SH-SY5Y (cell line): Measurements from ENCODE around the gene E2F8.
A peak's percentile ranks its signal among the peaks of the same experiment; 100 is the strongest.

Experiments used
- GATA2 ChIP-seq: IDR thresholded peaks from 2 replicates; pipeline ENCODE4 v1.6.1; 2011; ENCODE audit warnings: mild to moderate bottlenecking, low read depth, low read length
- GATA3 ChIP-seq: IDR thresholded peaks from 2 replicates; pipeline ENCODE4 v1.6.1; 2011; ENCODE audit warnings: low read depth, mild to moderate bottlenecking, low read length, moderate library complexity

The E2F8 gene

DNA sequence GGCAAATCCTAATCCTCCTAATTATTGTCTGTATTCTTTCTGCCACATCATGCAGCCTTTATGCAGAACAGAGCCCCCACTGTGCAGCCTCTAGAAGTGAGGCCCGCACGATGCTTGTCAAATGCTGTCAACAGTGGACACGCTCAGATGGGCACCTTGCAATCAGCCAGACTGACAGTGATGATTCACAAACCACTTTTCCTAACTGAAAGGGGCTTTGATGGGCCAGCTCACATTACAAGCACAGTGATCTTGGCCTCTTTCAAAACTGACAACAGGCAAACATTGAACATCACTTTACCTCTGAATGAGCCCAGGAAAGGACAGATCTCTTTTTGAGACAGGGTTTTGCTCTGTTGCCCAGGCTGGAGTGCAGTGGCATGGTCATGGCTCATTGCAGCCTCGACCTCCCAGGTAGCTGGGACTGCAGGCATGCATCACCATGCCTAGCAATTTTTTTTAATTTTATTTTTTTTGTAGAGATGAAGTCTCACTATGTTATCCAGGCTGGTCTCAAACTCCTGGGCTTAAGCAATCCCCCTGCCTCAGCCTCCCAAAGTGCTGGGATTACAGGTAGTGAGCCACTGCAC lies 18.0 kb upstream of the E2F8 start:
- TF ChIP-seq GATA3 (no peak), GATA2 (no peak)

DNA sequence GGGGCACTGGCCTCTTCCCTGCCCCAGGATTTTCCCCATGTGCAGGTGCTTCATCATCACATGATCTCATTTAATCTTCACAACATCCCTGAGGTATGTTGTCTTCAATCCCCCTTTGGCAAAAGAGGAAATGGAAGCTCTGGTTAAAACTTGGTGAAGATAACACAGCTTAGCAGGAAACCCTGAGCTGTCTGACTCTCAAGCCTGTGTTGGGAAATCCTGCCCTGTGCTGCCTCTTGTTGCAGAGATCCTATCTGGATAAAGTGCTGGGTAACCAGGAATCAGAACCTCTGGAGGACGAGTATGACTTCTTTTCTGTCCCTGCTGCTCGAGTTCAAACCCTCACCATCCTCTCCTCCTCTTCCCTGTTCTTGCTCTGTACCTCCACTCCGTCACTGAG lies 13.1 kb upstream of the E2F8 start:
- TF ChIP-seq GATA3 (no peak), GATA2 (0 out of 2 replicates have a peak, but pooled peaks have one; percentile 23)

DNA sequence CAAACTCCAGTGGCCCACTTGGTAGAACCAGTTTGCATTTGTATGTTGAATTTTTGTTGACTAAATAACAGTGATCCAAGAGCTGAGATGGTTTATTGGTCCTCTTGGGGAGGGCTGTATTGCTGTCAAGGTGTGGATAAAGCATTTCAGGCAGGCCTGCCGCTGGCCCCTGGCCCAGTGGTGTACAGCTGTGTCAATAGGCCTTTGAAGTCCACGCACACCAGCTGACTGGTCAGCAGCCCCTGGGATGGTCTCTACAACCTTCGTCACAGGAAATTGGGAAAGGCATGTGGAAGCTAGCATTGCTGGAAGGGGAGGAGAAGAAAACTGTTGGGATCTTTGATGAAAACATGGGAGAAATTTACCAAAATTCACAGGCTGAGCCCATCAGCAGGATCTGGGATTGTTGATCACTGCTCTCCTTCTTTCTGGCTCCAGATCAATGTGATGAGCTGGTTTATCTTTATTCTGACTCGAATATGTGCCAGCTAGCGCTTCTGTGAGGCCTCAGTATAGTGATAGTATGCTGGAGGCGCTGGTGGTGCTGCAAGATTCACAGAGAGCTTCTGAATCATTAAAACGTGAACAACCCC lies 12.5 kb upstream of the E2F8 start:
- TF ChIP-seq GATA2: no peak
- TF ChIP-seq GATA3: no peak

DNA sequence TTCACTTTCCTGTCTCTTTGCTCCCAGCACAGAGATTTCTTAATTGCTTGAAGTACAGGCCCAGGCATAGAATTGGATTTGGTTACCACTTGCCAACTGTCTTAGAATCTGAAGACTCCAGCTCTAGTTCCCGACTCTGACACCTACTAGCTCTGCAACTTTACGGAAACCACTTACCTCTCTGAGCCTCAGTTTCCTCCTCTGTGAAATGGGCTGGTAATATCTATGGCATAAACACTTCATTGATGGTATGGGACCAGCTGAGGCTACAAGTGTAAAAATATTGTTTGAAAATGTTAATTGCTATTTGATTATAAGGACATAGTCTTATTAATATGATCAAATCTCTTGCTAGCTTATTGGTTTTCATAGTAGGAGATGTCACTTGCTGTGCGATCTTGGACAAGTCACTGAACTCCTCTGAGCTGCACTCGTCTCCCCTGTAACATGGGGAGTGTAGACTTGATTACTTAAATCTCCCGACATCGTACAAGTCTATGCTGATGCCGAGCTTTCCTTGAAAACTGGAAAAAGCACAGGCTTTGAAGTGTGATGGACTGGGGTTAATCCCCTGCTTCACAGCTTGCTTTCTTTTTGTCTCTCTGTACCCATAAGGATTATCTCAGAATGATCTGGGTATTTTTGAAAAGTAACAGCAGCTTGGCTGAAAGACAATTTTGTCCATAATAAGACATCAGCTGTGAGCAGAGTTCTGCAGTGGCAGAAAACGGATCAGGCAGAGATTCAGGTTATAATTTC lies 11.8 kb upstream of the E2F8 start:
- no peak for TF ChIP-seq GATA2
- no peak for TF ChIP-seq GATA3

DNA sequence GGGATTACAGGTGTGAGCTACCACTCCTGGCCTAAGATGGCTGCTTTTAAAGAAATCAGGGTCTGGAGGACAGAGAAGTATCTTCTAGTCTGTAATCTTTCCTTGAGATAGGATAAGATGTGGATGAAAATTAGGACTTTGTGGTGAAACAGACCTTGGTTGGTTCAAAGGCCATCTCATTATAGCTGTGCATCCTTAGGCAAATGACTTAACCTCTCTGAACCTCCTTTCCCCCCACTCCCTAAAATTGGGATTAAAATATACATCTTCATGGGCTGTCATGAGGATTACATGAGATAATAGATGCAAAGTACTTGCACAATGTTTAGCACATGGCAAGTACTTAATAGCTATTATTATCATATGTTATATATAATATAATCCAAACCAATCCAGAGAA lies 10.8 kb upstream of the E2F8 start:
- TF ChIP-seq GATA3: no peak
- no peak for TF ChIP-seq GATA2

DNA sequence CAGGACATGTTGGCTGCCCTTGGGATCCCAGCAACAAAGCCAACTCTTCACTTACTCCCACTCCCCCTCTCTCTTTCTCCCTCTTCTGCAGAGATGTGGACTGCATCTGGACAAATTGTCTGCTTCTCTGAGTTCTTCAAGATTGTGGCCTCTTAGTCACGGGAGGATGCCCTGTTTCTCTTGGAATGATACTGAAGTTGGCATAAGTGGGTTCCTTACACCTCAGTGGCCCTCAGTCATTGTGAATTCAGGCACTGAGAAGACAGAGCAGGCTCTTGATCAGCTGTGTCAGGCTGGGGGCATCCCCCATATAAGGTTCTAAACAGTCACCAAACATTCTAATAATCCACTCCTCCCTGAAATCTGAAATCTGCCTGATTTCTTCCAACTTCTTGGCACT lies 6.1 kb upstream of the E2F8 start:
- TF ChIP-seq GATA2: no peak

DNA sequence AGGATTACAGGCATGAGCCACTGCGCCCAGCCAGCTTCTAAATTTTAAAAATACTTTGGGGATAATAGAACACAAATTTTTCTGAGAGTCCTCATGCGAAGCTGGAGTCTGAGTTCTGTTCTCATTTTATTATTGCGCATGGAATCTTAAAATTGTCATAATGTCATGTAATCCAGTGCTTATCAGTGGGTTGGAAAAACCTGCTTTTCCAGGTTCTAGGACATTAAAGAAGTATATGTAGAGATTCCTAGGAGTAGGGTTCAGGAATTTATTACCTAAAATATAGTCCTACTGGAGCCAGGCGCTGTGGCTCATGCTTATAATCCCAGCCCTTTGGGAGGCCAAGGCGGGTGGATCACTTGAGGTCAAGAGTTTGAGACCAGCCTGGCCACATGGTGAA lies 4.6 kb upstream of the E2F8 start:
- TF ChIP-seq GATA3: no peak
- TF ChIP-seq GATA2: no peak

DNA sequence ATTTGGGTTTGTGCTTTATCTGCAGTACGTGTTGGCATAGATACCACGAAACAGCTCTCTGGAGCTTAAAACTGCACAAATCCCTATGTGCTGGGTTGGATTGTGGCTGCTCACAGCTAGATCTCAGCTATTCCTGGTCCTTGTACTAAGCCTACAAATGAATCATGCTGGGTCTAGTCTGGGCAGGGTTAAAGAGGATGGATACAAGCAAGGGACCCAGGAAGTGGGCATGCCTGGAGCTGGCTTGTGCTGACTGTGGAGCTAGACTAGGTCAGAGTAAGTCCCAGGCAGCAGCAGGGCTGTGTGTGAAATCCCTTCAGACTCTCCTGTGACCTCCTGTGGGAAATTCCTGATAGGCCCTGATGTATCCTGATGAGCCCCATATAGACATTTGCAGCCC lies 3.9 kb upstream of the E2F8 start:
- TF ChIP-seq GATA2 (no peak), GATA3 (no peak)

DNA sequence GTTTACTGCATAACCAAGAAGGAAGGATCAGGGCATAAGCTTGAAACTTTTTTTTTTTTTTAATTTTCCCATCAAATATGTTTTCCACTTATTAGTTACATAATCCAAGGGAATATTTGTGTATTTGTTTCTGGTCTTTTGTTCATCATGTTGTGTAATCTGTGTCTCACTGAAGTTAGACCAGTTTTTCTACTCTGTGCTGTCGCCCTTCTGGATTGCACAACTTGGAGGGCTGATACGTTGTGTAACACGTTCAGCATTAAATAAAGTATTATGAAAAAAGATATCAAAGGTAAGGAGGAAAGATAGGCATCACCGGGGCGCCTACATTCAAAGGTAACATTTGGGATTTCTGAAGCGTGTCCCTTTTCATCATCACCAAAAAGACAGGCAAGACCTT lies 3.3 kb upstream of the E2F8 start:
- TF ChIP-seq GATA2 (no peak), GATA3 (no peak)

DNA sequence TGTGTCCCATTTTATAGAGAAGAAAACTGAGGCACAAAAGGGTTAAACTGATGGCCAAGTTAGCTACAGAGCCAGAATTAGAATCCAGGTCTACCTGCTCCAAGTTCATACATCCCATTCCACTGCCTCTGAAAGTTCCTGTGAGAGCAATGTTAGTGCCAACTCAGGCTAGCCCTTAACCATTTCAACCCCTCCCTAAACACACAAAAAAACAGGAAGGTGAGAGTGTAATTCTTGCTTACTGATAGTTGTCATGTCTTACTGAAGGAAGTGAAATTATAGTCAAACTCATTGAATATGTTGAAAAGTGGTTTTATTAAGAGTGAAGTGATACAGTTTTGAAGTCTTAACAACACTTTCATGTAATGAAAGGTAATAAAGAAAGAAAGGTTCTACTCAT lies 2.9 kb upstream of the E2F8 start:
- no peak for TF ChIP-seq GATA3
- TF ChIP-seq GATA2: no peak

DNA sequence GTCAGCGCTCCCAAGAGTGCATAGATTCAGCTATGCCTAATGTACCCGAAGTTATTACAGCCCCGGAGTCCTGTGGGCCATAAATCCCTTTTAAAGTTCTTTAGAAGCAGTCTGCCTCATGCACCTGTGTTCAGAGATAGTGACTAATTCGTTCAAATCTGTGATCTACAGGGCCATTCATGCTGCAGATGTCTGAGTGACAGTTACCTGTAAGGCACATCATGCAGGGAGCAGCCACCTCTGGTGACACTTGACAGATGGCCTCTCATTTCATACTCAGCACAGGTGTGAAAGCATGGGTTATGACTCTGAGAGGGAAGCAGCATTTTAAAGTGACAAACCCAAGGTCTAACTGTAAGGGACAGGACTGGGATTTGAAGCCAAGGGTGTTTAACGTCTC lies 2.4 kb upstream of the E2F8 start:
- TF ChIP-seq GATA3: no peak
- TF ChIP-seq GATA2: no peak

DNA sequence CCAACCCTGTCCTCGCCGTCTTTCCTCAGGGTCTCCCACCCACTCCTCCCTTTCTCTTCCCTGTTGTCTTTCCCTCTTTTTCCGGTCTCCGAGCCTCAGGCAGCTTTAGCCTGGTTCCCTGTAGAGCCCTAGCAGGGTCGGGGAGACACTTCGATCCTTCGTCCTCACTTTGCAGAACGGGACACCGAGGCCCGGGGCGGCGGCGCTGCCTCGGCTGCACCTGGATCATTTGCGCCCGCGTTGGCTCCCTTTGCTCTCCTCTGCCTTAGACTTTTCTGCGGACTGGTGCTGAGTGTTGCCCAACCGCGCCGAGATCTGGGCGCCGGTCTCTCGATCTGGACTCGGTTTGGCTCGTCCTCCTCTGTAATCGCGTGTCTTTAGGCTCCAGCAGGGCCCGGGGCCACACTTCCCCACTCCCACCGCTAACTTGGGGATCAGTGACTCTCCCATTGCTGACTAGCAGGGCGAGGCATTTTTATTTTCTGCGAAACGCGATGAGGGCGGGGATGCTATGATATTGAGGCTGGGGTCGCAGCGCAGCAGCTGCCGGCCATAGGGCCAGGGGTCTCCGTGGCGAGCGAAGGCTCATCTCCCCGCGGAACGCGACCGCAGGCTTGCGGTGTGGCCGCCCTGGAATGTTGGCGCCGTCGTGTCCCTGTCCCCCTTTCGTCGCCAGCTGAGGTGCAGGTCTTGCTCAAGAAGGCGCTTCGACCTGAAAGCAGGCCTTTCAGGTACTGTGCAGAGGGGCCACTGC lies 1.6 kb upstream of the E2F8 start:
- no peak for TF ChIP-seq GATA2
- no peak for TF ChIP-seq GATA3

DNA sequence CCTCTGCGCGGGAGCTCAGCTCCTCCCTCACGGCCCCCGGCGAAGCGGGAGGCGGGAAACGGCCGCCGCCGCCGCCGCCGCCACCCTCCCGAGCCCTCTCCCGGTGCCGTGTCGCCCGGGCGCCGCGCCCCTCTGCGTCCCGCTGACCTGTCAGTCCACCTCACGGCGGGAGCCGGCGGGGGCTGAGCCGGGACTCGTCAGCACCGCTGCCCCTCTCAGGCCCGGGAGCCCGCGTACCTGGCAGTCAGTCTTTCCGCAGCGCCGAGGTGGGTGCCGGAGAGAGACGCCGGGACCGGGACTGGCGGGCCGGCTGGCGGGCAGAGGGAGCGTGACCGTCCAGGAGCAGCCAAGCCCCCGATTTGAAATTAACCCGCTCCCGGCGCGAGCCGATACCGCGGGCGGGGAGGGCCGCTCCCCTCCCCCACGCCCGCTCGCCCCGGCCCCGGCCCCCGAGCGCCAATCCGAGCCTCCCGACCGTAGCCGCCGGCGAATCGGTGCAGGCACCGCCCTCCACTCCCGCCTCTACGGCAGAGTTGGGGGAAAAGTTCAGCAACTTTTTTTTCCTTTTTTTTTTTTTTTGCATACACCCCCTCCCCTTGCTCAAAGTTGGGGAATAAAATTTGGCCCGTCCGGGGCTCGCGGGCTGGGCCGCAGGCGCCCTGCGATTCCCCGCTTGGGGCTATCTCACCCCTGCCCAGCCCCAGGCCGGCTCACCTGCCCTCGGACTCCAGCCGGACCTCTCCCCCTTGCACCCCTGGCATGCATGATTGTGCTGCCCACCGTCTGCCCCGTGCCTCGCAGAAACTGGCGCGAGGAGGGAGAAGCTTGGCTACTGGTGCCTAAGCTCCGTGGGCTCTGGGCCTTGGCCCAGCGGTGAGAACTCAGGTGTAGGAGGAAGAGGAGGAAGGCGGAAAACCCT lies 774 bp upstream of the E2F8 start:
- TF ChIP-seq GATA2: no peak
- TF ChIP-seq GATA3: no peak

DNA sequence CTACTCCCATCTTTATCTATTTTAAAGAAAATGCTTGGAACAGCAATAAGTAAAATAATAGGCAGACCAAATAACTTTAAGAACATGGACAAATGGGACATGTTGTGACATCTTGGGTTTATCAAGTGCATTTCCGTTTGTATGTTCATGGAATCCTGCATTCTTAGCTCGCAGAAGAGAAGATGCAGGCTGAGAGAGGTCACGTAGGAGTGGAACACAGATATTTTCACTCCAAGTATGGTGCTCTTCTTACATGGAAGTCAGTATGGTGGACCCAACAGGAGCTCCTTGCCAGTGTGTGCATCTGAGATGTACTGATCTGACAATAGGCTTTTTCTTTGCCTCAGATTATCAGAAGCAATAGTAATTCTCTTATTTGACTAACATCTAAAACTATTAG lies 1.7 kb downstream of the E2F8 start:
- TF ChIP-seq GATA3 (no peak), GATA2 (no peak)
